Chondrocyte (in vitro differentiated cells): ENCODE measurements around the gene APP. TPM values are rescaled to one million over a fixed set of nuclear protein-coding genes. Genes with fewer than 3 reads are reported as not detected.

Source experiments
- DNase-seq: peaks from one replicate; pipeline ENCODE4 v3.0.0; 2021; ENCODE audit warnings: mixed read lengths, low spot score
- H3K27ac Mint-ChIP-seq: one replicate; pipeline ENCODE4 v1.8.0; 2021; ENCODE audit warnings: mild to moderate bottlenecking, moderate library complexity, mixed read lengths; ENCODE audit not compliant: unreplicated experiment
- H3K27me3 Mint-ChIP-seq: 2 replicates; pipeline ENCODE4 v1.8.0; 2021; ENCODE audit warnings: low read depth, mixed read lengths
- H3K36me3 Mint-ChIP-seq: 2 replicates; pipeline ENCODE4 v1.8.0; 2021; ENCODE audit warnings: low read depth, mixed read lengths
- H3K4me1 Mint-ChIP-seq: 2 replicates; pipeline ENCODE4 v1.8.0; 2021; ENCODE audit warnings: low read depth, mild to moderate bottlenecking, mixed read lengths
- H3K4me3 Mint-ChIP-seq: one replicate; pipeline ENCODE4 v1.8.0; 2021; ENCODE audit warnings: mild to moderate bottlenecking, moderate library complexity, mixed read lengths; ENCODE audit not compliant: unreplicated experiment
- H3K9me3 Mint-ChIP-seq: 2 replicates; pipeline ENCODE4 v1.8.0; 2021; ENCODE audit warnings: low read depth, mixed read lengths
- total RNA-seq: library from RNA; stranded (reverse); gene quantifications from 3 replicates; pipeline ENCODE4 v1.2.1, GENCODE V29; 2021
- TF ChIP-seq, protein P1 (sequence below): fragments of 200-600 bp; sonication (generic); IDR thresholded peaks from 2 replicates; pipeline ENCODE4 v1.5.0; 2021; ENCODE audit warnings: antibody characterized with exemption, mild to moderate bottlenecking, moderate library complexity

The APP gene
- total RNA-seq, 1 donor from 2014 or later = 442 TPM

GRCh38 chr21:25904044-25904695 lies 266.4 kb downstream of the APP start:
- peaks cover 4% of the 10 kb centered on the region for H3K36me3 Mint-ChIP-seq
- no peak overlapping the region for H3K27ac Mint-ChIP-seq
- H3K9me3 Mint-ChIP-seq = no peaks in the 10 kb centered on the region
- TF ChIP-seq, protein P1, sequence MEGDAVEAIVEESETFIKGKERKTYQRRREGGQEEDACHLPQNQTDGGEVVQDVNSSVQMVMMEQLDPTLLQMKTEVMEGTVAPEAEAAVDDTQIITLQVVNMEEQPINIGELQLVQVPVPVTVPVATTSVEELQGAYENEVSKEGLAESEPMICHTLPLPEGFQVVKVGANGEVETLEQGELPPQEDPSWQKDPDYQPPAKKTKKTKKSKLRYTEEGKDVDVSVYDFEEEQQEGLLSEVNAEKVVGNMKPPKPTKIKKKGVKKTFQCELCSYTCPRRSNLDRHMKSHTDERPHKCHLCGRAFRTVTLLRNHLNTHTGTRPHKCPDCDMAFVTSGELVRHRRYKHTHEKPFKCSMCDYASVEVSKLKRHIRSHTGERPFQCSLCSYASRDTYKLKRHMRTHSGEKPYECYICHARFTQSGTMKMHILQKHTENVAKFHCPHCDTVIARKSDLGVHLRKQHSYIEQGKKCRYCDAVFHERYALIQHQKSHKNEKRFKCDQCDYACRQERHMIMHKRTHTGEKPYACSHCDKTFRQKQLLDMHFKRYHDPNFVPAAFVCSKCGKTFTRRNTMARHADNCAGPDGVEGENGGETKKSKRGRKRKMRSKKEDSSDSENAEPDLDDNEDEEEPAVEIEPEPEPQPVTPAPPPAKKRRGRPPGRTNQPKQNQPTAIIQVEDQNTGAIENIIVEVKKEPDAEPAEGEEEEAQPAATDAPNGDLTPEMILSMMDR = no peak
- H3K4me1 Mint-ChIP-seq = peaks cover 2% of the 10 kb centered on the region
- no peak overlapping the region for H3K4me3 Mint-ChIP-seq
- no peaks in the 10 kb centered on the region for H3K27me3 Mint-ChIP-seq
- DNase-seq = no peak

- H3K4me3 Mint-ChIP-seq = no peak overlapping the region
- TF ChIP-seq, protein P1 = no peak
- H3K9me3 Mint-ChIP-seq = no peaks in the 10 kb centered on the region
- no peak for DNase-seq
- H3K27me3 Mint-ChIP-seq = no peaks in the 10 kb centered on the region
- peaks cover 7% of the 10 kb centered on the region for H3K4me1 Mint-ChIP-seq
- H3K36me3 Mint-ChIP-seq = peaks cover 4% of the 10 kb centered on the region
- no peak overlapping the region for H3K27ac Mint-ChIP-seq
Measured at GRCh38 chr21:25903607-25904006, 267.0 kb downstream of the APP start.

DNA sequence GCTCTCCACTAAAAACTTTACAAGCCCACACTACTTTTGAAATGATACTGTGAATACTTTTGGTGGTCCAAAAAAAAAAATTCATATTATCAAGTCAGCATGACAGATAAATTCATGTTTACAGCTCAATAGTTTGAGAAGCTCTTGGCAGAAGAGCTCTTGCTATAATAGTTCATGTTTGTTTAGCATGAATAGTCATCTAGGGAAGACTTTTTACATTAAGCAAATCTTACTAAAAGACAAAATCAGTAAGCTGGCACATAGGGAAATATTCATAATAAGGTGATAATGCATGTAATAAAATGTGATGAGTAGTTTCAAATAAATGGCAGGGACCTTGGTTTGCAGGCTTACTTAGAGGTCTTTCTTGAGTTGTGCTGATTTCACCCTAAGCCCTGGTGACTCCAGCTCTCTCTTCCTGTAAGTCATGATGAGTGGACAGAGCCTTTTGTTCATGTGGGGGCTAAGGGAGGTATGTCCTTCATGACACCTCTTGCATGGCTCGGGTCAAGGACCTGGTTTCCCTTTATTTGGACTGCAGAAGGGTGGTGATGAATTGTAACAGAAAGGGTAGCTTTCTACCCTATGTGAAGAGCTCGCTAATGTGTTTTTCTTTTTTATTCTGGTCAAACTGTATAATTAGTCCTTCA lies 269.1 kb downstream of the APP start:
- H3K9me3 Mint-ChIP-seq = no peaks in the 10 kb centered on the region
- peaks cover 5% of the 10 kb centered on the region for H3K36me3 Mint-ChIP-seq
- DNase-seq = no peak
- no peak overlapping the region for H3K4me3 Mint-ChIP-seq
- no peaks in the 10 kb centered on the region for H3K27me3 Mint-ChIP-seq
- peaks cover 7% of the 10 kb centered on the region for H3K4me1 Mint-ChIP-seq
- H3K27ac Mint-ChIP-seq = no peak overlapping the region
- TF ChIP-seq, protein P1 = no peak

GRCh38 chr21:25898671-25899070 lies 271.9 kb downstream of the APP start:
- peaks cover 7% of the 10 kb centered on the region for H3K4me1 Mint-ChIP-seq
- H3K27ac Mint-ChIP-seq = no peak overlapping the region
- no peak overlapping the region for H3K4me3 Mint-ChIP-seq
- H3K36me3 Mint-ChIP-seq = peaks cover 17% of the 10 kb centered on the region
- peaks cover 4% of the 10 kb centered on the region for H3K9me3 Mint-ChIP-seq
- DNase-seq = no peak
- no peaks in the 10 kb centered on the region for H3K27me3 Mint-ChIP-seq
- TF ChIP-seq, protein P1 = no peak

DNA sequence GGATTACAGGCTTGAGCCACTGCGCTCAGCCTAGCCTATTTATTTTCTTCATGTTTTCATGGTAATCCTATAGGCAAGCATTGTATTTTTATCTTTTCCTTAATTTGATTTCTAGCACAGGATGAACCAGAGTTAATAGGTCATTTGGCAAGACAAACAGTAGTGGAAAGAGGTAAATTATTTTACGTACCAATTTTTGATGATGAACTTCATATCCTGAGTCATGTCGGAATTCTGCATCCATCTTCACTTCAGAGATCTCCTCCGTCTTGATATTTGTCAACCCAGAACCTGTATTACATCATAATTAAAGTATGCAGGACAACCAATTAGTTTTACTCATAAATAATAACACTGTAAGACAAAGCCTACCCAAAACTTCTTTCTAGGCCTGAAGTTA lies 273.2 kb downstream of the APP start:
- H3K27ac Mint-ChIP-seq = no peak overlapping the region
- H3K27me3 Mint-ChIP-seq = no peaks in the 10 kb centered on the region
- peaks cover 8% of the 10 kb centered on the region for H3K9me3 Mint-ChIP-seq
- H3K4me3 Mint-ChIP-seq = no peak overlapping the region
- DNase-seq = no peak
- peaks cover 7% of the 10 kb centered on the region for H3K4me1 Mint-ChIP-seq
- TF ChIP-seq, protein P1 = no peak
- peaks cover 22% of the 10 kb centered on the region for H3K36me3 Mint-ChIP-seq
